HepG2 (cell line): ENCODE data around the gene CECR2. TPM values are rescaled to one million over a fixed set of nuclear protein-coding genes. Genes with fewer than 3 reads are reported as not detected.

ENCODE experiments used
- ATAC-seq: fragments of 200-7000 bp; cut with Tn5 transposase; 3 replicates; pipeline ENCODE4 v1.9.1; 2020; ENCODE audit warnings: mild to moderate bottlenecking, moderate library complexity
- BruUV-seq: library from RNA; stranded (reverse); fragments of 400-500 nt; replicated peaks from 2 replicates; lab custom pipeline; 2021; lab: Mats Ljungman, UMichigan
- CTCF ChIA-PET: fragments of 300-600 bp; formaldehyde crosslinking; extraction: SDS; loops from one replicate; lab custom pipeline; 2021; ENCODE audit warnings: low total read pairs, inconsistent platforms, low intra/inter-chr PET ratio; lab: Yijun Ruan, JAX
- POLR2A ChIA-PET: fragments of 350-600 bp; sonication (Branson Sonifier 250); formaldehyde crosslinking; loops from one replicate; lab custom pipeline; 2020; ENCODE audit warnings: antibody characterized with exemption, inconsistent platforms; lab: Yijun Ruan, JAX
- DNase-seq: peaks from one replicate; pipeline ENCODE4 v3.0.0-alpha.2; 2015; ENCODE audit warnings: low spot score
- FAIRE-seq: peaks from 3 replicates; lab custom pipeline; 2011; peaks lifted over from hg19 to GRCh38; lab: Jason Lieb, UNC
- H2AFZ ChIP-seq: one replicate; pipeline ENCODE4 v1.6.1; 2011; ENCODE audit warnings: low read length, inconsistent platforms
- H3K27ac ChIP-seq: fragments of 300-600 bp; 3 replicates; pipeline ENCODE4 v1.8.0; 2011; ENCODE audit warnings: mixed run types, mild to moderate bottlenecking, mixed read lengths, low read length, inconsistent platforms; ENCODE audit not compliant: insufficient read depth; ENCODE audit errors: extremely low read length
- H3K27me3 ChIP-seq, 2 experiments: fragments of 200-600 bp in 1 of 2; 2 replicates in 1 of 2; 3 replicates in 1 of 2; pipeline versions ENCODE4 v1.6.0 to v1.8.0; 2011; ENCODE audit warnings: low read length in 2 of 2, mild to moderate bottlenecking in 2 of 2, moderate library complexity in 2 of 2, inconsistent platforms in 1 of 2; ENCODE audit not compliant: insufficient read depth in 2 of 2, control insufficient read depth in 1 of 2
- H3K36me3 ChIP-seq, 2 experiments: fragments of 200-600 bp in 1 of 2; replicated peaks in 1 of 2; 2 replicates in 1 of 2; 3 replicates in 1 of 2; pipeline versions ENCODE4 v1.5.1 to v1.8.0; 2011; ENCODE audit warnings: low read length in 2 of 2, inconsistent platforms in 1 of 2; ENCODE audit not compliant: insufficient read depth in 2 of 2, control insufficient read depth in 1 of 2
- H3K4me1 ChIP-seq: 2 replicates; pipeline ENCODE4 v1.5.1; 2012; ENCODE audit warnings: low read length, inconsistent platforms; ENCODE audit not compliant: insufficient read depth
- H3K4me2 ChIP-seq: 2 replicates; pipeline ENCODE4 v1.6.0; 2011; ENCODE audit warnings: low read depth, low read length, inconsistent platforms
- H3K4me3 ChIP-seq, 3 experiments: fragments of 200-600 bp in 1 of 3; sonication (generic), shearing (Covaris generic) in 1 of 3; replicated peaks in 1 of 3; 2 replicates each; pipeline ENCODE4 v1.5.1; 2011 to 2016; ENCODE audit warnings: low read length in 3 of 3, inconsistent platforms in 2 of 3, low read depth in 2 of 3, mild to moderate bottlenecking in 2 of 3, control low read depth in 1 of 3, mixed read lengths in 1 of 3; ENCODE audit not compliant: insufficient read depth in 1 of 3
- H3K79me2 ChIP-seq: one replicate; pipeline ENCODE4 v1.6.1; 2011; ENCODE audit warnings: low read length, inconsistent platforms; ENCODE audit not compliant: insufficient read depth
- H3K9ac ChIP-seq: 2 replicates; pipeline ENCODE4 v1.6.0; 2011; ENCODE audit warnings: mild to moderate bottlenecking, low read depth, low read length, inconsistent platforms; ENCODE audit not compliant: insufficient read depth
- H3K9me3 ChIP-seq: 2 replicates; pipeline ENCODE4 v1.5.1; 2012; ENCODE audit warnings: mild to moderate bottlenecking, low read length
- H4K20me1 ChIP-seq: 2 replicates; pipeline ENCODE4 v1.6.0; 2011; ENCODE audit warnings: inconsistent platforms, mild to moderate bottlenecking, low read length, moderate library complexity; ENCODE audit not compliant: insufficient read depth
- ATAD3A ChIP-seq: sonication (generic); formaldehyde crosslinking; IDR thresholded peaks from 2 replicates; pipeline ENCODE4 v1.4.0; 2020; ENCODE audit warnings: missing genetic modification reagents
- IKZF4 ChIP-seq: sonication (generic); formaldehyde crosslinking; IDR thresholded peaks from 2 replicates; pipeline ENCODE4 v1.5.1; 2020; ENCODE audit warnings: borderline replicate concordance, mild to moderate bottlenecking, low read depth, missing genetic modification reagents; ENCODE audit errors: not compliant biosample characterization
- KLF11 ChIP-seq: IDR thresholded peaks from 2 replicates; pipeline ENCODE4 v1.6.1; 2016; ENCODE audit warnings: missing compliant biosample characterization
- MAFF ChIP-seq: IDR thresholded peaks from 2 replicates; pipeline ENCODE4 v1.6.1; 2011; ENCODE audit warnings: low read depth, low read length, improper control_type of control experiment
- MAFK ChIP-seq, 2 experiments: IDR thresholded peaks in 1 of 2; conservative IDR thresholded peaks in 1 of 2; 2 replicates each; pipeline ENCODE4 v1.6.1; 2011; ENCODE audit warnings: improper control_type of control experiment in 2 of 2, low read length in 2 of 2
- NFE2L2 ChIP-seq: fragments of 150-350 bp; IDR thresholded peaks from 2 replicates; pipeline ENCODE4 v1.6.1; 2014; ENCODE audit warnings: low read length
- RARG ChIP-seq: sonication (generic); formaldehyde crosslinking; IDR thresholded peaks from 2 replicates; pipeline ENCODE4 v1.4.0; 2020; ENCODE audit warnings: low read depth, mild to moderate bottlenecking, missing genetic modification reagents
- ZBTB2 ChIP-seq: sonication (generic); formaldehyde crosslinking; IDR thresholded peaks from 2 replicates; pipeline ENCODE4 v1.8.0; 2022; ENCODE audit warnings: low read depth, missing genetic modification reagents
- ZFP82 ChIP-seq: sonication (generic); formaldehyde crosslinking; IDR thresholded peaks from 2 replicates; pipeline ENCODE4 v1.5.1; 2020; ENCODE audit warnings: mild to moderate bottlenecking, missing genetic modification reagents, borderline replicate concordance
- ZNF572 ChIP-seq: sonication (generic); formaldehyde crosslinking; IDR thresholded peaks from 2 replicates; pipeline ENCODE4 v1.5.1; 2020; ENCODE audit warnings: mild to moderate bottlenecking, missing genetic modification reagents
- ZNF619 ChIP-seq: sonication (generic); formaldehyde crosslinking; IDR thresholded peaks from 2 replicates; pipeline ENCODE4 v1.4.0; 2020; ENCODE audit warnings: mild to moderate bottlenecking, missing genetic modification reagents
- WGBS: methylation state at CpG from one replicate; pipeline ENCODE4 v1.1.6; 2017; ENCODE audit warnings: low lambda C conversion rate; 5-methylcytosine and 5-hydroxymethylcytosine counted together
- in situ Hi-C: cut with HindIII; loops from 2 replicates; pipeline ENCODE4 v1.10.0; 2017; ENCODE audit warnings: low pct_unique_long_range_greater_than_20kb; ENCODE audit not compliant: extremely low pct_ligation_motif_present
- intact Hi-C: fragments of 100-400 bp; cut with micrococcal nuclease; formaldehyde crosslinking; loops from one replicate; pipeline ENCODE4 v1.10.0; 2022; ENCODE audit not compliant: unreplicated experiment
- polyA plus RNA-seq, 8 experiments: library from polyadenylated mRNA; depleted of rRNA in 3 of 8; stranded (reverse) in 7 of 8; unstranded in 1 of 8; fragments of >200 nt; fragmentation: Illumina TruSeq in 4 of 8; extraction: Trizol in 4 of 8; gene quantifications; 2 replicates each; pipeline versions ENCODE4 v1.2.1 to v1.2.3, GENCODE V29; 2011 to 2016; ENCODE audit warnings: low read depth in 4 of 8, missing spikeins in 1 of 8, mixed read lengths in 1 of 8; ENCODE audit not compliant: insufficient read depth in 1 of 8
- total RNA-seq, 5 experiments: library from RNA; depleted of rRNA; stranded (reverse); fragments of >200 nt; fragmentation: Illumina TruSeq; extraction: Trizol; gene quantifications; 2 replicates each; pipeline ENCODE4 v1.2.3, GENCODE V29; 2016; ENCODE audit warnings: low read depth in 1 of 5
- TF ChIP-seq, protein P1 (sequence below): sonication (generic); formaldehyde crosslinking; IDR thresholded peaks from 2 replicates; pipeline ENCODE4 v1.5.0; 2020; ENCODE audit warnings: missing genetic modification reagents

Gene CECR2
- total and polyA plus RNA-seq, 2 of the 13 experiments (the other 11 are each of a cell fraction or from before 2014, with no cell fraction given) = not detected

GRCh38 chr22:17376950-17377349 lies 7.7 kb downstream of the CECR2 start:
- Histone ChIP-seq H3K9me3 (no peaks in the 10 kb centered on the region), H3K36me3 (no peaks in the 10 kb centered on the region), H3K4me2 (no peak overlapping the region), H3K4me3 (no peak overlapping the region), H3K9ac (no peak overlapping the region), H3K27me3 (peaks cover 1 to 35% of the 10 kb centered on the region in 2 experiments; a peak in 2 of 5 replicates), H3K79me2 (no peaks in the 10 kb centered on the region), H3K27ac (no peak overlapping the region), H4K20me1 (no peaks in the 10 kb centered on the region), H3K4me1 (no peaks in the 10 kb centered on the region), H2AFZ (no peak overlapping the region)
- TF ChIP-seq KLF11 (CRISPR knock-in tag) (no peak), MAFF (peak; percentile 95), ZFP82 (CRISPR knock-in tag) (no peak), NFE2L2 (peak; percentile 31; the same call in 1 of the 2 replicates), MAFK (conservative IDR thresholded peaks at IDR 0.05 in 1 of 2, IDR thresholded peaks at IDR 0.05 in 1 of 2; ENCODE audit: low read length in 2 of 2) (peak; percentile 95 to 97), IKZF4 (CRISPR knock-in tag) (no peak)
- ATAC-seq (no peak), FAIRE-seq (no peak), DNase-seq (no peak)
- POLR2A ChIA-PET = no interaction called here
- WGBS = 78% methylated on average over 1 of the region's 1 CpG
- intact Hi-C loops = no loop called here
- CTCF ChIA-PET = no interaction called here
- in situ Hi-C loops = no loop called here
- no TSS peak for BruUV-seq

- H3K4me1 ChIP-seq = no peaks in the 10 kb centered on the region
- H3K27me3 ChIP-seq = peaks cover 0 to 28% of the 10 kb centered on the region in 2 experiments; a peak in 1 of 5 replicates
- CTCF ChIA-PET = no interaction called here
- intact Hi-C loops (no loop called here), in situ Hi-C loops (no loop called here)
- no peak for DNase-seq
- POLR2A ChIA-PET = no interaction called here
- H3K79me2 ChIP-seq = no peaks in the 10 kb centered on the region
- no peak overlapping the region for H3K4me3 ChIP-seq
- WGBS = 2% methylated on average over 2 of the region's 2 CpGs
- H2AFZ ChIP-seq = no peak overlapping the region
- no peak overlapping the region for H3K4me2 ChIP-seq
- BruUV-seq = no TSS peak
- H3K36me3 ChIP-seq = no peaks in the 10 kb centered on the region
- no peaks in the 10 kb centered on the region for H4K20me1 ChIP-seq
- no peak overlapping the region for H3K9ac ChIP-seq
- TF ChIP-seq ZNF572 = no peak
- TF ChIP-seq, protein P1, sequence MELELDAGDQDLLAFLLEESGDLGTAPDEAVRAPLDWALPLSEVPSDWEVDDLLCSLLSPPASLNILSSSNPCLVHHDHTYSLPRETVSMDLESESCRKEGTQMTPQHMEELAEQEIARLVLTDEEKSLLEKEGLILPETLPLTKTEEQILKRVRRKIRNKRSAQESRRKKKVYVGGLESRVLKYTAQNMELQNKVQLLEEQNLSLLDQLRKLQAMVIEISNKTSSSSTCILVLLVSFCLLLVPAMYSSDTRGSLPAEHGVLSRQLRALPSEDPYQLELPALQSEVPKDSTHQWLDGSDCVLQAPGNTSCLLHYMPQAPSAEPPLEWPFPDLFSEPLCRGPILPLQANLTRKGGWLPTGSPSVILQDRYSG (CRISPR knock-in tag) = no peak
- no peak for TF ChIP-seq ATAD3A (CRISPR knock-in tag)
- no peak for TF ChIP-seq ZNF619 (CRISPR knock-in tag)
- no peak for TF ChIP-seq RARG
- TF ChIP-seq ZBTB2 (CRISPR knock-in tag) = no peak
- ATAC-seq = no peak
- H3K9me3 ChIP-seq = no peaks in the 10 kb centered on the region
- FAIRE-seq = no peak
- H3K27ac ChIP-seq = no peak overlapping the region
These were observed 10.7 kb downstream of the CECR2 start for GRCh38 chr22:17379944-17380343.
